ENCODE results near the gene KCNMB2. TPM values are rescaled to one million over a fixed set of nuclear protein-coding genes. Genes with fewer than 3 reads are reported as not detected.

Gene KCNMB2
- total RNA-seq, 1 donor, result not detected

DNA sequence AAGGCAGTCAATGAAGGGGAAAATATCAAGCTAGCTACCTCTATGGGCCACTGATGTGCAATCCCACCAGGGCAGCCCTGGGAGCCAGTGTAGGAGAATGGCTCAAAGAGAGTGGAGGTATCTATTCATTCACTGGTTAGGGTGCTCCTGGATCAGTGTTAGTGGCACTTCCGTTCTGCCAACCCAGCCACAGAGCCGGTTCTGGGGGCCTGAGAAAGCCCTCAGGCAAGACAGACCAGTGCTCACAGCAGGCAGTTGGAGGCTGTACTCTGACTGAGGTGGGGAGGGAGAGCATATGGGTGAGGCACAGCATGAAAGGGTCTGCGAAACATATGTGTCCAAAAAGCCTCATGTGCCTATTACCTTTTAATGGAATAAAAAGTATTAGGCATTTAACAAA lies 109.3 kb downstream of the KCNMB2 start:
- DNase-seq (ENCODE audit: low read depth), result no peak
- no peak overlapping the region for H3K4me3 ChIP-seq (ENCODE audit: low read depth, low read length)
- TF ChIP-seq, protein P1, sequence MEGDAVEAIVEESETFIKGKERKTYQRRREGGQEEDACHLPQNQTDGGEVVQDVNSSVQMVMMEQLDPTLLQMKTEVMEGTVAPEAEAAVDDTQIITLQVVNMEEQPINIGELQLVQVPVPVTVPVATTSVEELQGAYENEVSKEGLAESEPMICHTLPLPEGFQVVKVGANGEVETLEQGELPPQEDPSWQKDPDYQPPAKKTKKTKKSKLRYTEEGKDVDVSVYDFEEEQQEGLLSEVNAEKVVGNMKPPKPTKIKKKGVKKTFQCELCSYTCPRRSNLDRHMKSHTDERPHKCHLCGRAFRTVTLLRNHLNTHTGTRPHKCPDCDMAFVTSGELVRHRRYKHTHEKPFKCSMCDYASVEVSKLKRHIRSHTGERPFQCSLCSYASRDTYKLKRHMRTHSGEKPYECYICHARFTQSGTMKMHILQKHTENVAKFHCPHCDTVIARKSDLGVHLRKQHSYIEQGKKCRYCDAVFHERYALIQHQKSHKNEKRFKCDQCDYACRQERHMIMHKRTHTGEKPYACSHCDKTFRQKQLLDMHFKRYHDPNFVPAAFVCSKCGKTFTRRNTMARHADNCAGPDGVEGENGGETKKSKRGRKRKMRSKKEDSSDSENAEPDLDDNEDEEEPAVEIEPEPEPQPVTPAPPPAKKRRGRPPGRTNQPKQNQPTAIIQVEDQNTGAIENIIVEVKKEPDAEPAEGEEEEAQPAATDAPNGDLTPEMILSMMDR (IDR thresholded peaks at IDR 0.05; ENCODE audit: insufficient read depth, low read length), result no peak

DNA sequence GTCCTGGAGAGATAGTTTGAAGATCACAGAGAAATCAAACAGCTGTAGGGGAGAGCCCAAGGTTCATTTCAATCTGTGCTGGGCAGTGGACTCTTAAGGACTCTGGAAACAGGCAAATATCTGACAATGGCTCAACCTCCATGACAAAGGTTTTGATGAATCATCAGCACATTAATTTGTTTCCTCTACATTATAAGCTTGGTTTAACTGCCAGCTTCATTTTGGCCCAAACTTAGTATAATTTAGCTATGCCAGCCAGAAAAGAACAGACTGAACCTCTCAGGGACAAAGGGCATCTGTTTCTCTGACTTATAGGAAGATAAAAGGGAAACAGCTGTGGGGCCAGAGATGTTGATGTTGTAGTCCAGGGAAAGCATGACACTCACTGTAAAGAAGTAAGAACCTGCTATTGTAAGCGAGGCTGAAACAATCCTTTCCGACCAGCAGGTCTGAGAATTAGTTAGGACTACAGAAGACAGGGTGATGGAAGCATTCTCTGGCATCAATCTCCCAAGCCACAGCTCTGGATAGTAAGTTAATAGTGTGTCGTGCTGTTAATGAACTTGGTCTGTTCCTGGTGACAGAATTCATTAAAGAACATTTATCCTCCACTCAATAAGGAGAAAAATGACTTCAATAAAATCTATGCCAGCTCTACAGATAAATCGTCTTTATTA lies 110.1 kb downstream of the KCNMB2 start:
- no peak for DNase-seq (ENCODE audit: low read depth)
- H3K4me3 ChIP-seq (ENCODE audit: low read depth, low read length), result no peak overlapping the region
- TF ChIP-seq, protein P1 (IDR thresholded peaks at IDR 0.05; ENCODE audit: insufficient read depth, low read length), result no peak

DNA sequence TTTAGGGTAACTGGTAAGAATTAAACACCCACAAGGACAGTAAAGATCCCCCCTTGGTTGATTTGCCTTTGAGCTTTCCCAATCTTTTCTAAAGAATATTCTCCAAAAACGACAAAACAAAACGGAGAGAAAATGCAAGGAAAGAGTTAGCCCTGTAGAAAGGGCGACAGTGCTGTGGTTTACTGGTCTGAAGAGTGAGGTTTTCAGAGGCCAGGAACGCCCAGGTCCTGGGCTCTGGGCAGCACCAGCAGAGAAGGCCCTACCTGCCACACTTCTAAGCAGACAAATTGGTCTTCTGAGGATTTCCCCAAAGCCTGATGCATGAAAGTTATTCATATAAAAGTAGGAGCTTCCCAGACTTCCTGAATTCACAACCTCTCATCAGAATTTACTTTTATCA lies 119.3 kb downstream of the KCNMB2 start:
- TF ChIP-seq, protein P1 (IDR thresholded peaks at IDR 0.05; ENCODE audit: insufficient read depth, low read length), result no peak
- DNase-seq (ENCODE audit: low read depth), result no peak
- no peak overlapping the region for H3K4me3 ChIP-seq (ENCODE audit: low read depth, low read length)

DNA sequence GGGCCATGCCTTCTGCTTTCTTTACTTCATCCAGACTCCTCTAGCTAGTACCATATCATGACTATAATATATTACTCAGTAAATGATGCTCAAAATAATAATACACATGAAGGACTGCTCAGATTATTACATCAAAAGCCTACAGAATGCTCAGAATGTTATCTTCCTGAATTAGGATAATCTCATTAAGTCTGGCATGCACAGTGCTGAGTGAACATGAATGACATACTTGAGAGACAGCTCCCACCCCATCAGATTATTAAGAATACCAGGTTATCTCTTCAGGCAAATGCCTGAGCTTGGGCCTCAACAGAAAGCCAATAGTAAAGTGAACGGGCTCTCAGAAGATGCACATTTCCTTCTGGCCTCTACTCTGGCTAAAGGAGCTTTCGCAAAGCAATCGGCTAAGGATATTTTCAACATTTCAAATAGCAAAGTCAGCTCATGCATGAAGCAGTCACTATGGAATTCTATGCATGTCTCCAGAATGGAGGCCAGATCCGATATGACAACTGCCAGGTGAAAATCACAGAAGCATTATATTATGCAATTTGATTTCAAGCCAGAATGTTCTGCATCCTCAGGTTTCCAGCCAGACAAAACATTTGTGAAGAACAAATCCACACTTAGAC lies 122.6 kb downstream of the KCNMB2 start:
- TF ChIP-seq, protein P1 (IDR thresholded peaks at IDR 0.05; ENCODE audit: insufficient read depth, low read length), result no peak
- H3K4me3 ChIP-seq (ENCODE audit: low read depth, low read length), result no peak overlapping the region
- no peak for DNase-seq (ENCODE audit: low read depth)

DNA sequence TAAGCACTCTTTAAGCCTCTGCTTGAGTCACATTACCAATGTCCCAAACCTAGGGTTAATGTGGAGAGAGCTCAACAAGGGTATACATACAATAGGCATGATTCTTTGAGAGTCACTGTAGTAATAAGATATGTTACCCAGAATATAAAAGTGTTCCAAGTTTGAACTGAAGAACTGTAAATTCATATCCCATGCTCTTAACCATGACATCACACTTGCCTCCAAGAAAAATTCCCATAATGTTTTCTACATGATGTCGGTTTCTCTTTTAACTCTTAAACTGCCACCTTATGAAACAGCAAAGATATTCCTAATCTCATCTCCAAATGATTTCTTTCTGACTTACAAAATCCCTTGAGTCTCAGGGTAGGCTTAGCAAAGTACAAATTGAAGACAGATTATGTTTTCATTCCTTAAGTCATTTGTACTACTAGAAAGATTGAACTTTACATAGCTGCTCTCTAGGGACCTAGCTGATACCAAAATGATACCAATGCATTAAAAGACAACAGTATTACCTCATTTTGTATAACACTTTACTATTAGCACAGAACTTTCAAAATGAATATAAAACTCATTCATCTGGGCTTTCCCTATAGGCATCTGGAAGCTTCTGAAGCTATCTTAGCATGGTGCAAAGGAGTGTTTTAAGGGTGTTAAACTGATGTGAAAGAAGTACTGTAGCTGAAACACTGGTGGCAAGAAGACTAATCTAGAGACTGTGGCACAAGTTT lies 127.1 kb downstream of the KCNMB2 start:
- no peak overlapping the region for H3K4me3 ChIP-seq (ENCODE audit: low read depth, low read length)
- no peak for DNase-seq (ENCODE audit: low read depth)
- TF ChIP-seq, protein P1 (IDR thresholded peaks at IDR 0.05; ENCODE audit: insufficient read depth, low read length), result no peak

DNA sequence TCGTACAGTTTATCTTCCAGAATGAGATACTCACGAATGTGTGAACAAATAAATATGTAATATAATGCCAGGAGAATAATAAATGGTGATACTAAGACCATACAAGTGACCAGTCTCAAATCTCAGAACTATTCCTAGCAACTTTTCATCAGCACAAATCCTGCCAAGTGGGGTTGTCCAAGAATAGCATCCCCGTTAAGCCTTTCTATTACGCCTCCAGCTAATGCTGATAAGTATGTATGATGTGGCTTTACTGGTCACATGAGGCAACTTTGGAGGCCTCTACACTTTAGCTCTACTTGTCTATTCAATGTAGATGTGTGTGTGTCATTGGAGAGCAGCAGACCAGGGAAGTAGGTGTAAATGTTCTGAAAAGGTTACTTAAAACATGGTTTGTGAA lies 129.5 kb downstream of the KCNMB2 start:
- H3K4me3 ChIP-seq (ENCODE audit: low read depth, low read length), result no peak overlapping the region
- no peak for DNase-seq (ENCODE audit: low read depth)
- TF ChIP-seq, protein P1 (IDR thresholded peaks at IDR 0.05; ENCODE audit: insufficient read depth, low read length), result no peak

Measured in fibroblast of the aortic adventitia (primary cell).